ELF-1 (cell line): ENCODE data around the gene CD200.

Source experiments
- DNase-seq: peaks from one replicate; pipeline ENCODE4 v3.0.0-alpha.2; 2016; ENCODE audit warnings: low read depth, low spot score

The CD200 gene

GRCh38 chr3:112409041-112409440 lies 76.1 kb downstream of the CD200 start:
- DNase-seq: no peak

DNA sequence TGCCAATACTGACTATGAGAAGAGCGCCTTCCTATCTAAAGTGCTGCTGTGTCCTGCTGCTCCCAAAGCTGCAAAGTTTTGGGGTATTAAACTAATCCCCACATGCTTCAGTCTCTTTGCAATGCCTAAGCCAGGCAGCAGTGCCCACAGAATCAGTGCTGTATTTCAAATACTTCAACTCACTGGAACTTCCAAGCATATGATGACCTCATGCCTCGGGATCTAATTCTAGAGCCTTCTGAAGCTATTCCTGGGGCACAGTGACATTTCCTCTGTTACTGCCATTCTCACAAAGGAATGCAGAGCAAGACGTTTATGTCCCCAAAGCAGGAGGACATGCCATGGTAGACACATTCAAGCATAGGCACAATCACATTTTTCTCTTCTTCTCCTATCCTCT lies 78.5 kb downstream of the CD200 start:
- DNase-seq: no peak
